Neural cell (in vitro differentiated cells): ENCODE data around the gene EEF2KMT. TPM values are rescaled to one million over a fixed set of nuclear protein-coding genes. Genes with fewer than 3 reads are reported as not detected.
"Not testable (repeated sequence)": the region's sequence is repeated elsewhere in the genome, so short reads cannot be mapped to it uniquely, and the experiment has no call there.

Experiments used
- H2AFZ ChIP-seq: fragments of 200-600, 300-800 bp; sonication (generic), shearing (Covaris generic); 2 replicates; pipeline ENCODE4 v1.6.0; 2014; ENCODE audit warnings: low read depth, mild to moderate bottlenecking, antibody characterized with exemption, low read length, moderate library complexity
- H3F3A ChIP-seq: fragments of 200-600 bp; shearing (Covaris generic); 2 replicates; pipeline ENCODE4 v1.6.1; 2016; ENCODE audit warnings: mild to moderate bottlenecking, moderate library complexity, mixed read lengths, antibody characterized with exemption, low read length; ENCODE audit not compliant: insufficient read depth, poor library complexity, severe bottlenecking
- H3K27ac ChIP-seq: fragments of 200-600, 300-800 bp; sonication (generic), shearing (Covaris generic); 2 replicates; pipeline ENCODE4 v1.5.1; 2014; ENCODE audit warnings: mild to moderate bottlenecking, low read length, moderate library complexity
- H3K27me3 ChIP-seq: fragments of 300-800, 200-600 bp; sonication (generic), shearing (Covaris generic); 2 replicates; pipeline ENCODE4 v1.6.0; 2014; ENCODE audit warnings: mild to moderate bottlenecking, low read depth, low read length, moderate library complexity; ENCODE audit not compliant: insufficient read depth
- H3K36me3 ChIP-seq: fragments of 300-800, 200-600 bp; sonication (generic), shearing (Covaris generic); 2 replicates; pipeline ENCODE4 v1.5.1; 2014; ENCODE audit warnings: mild to moderate bottlenecking, antibody characterized with exemption, low read length, moderate library complexity; ENCODE audit not compliant: insufficient read depth
- H3K4me2 ChIP-seq: fragments of 300-800, 200-600 bp; sonication (generic), shearing (Covaris generic); 2 replicates; pipeline ENCODE4 v1.6.0; 2014; ENCODE audit warnings: mild to moderate bottlenecking, low read length
- H3K4me3 ChIP-seq: fragments of 300-800, 200-600 bp; sonication (generic), shearing (Covaris generic); 2 replicates; pipeline ENCODE4 v1.5.1; 2014; ENCODE audit warnings: mild to moderate bottlenecking, low read length, moderate library complexity
- H3K79me2 ChIP-seq: fragments of 200-600 bp; shearing (Covaris generic); replicated peaks from 2 replicates; pipeline ENCODE4 v1.6.0; 2014; ENCODE audit warnings: mild to moderate bottlenecking, low read length, moderate library complexity; ENCODE audit not compliant: insufficient read depth
- H3K9ac ChIP-seq: fragments of 300-800, 200-600 bp; sonication (generic), shearing (Covaris generic); 2 replicates; pipeline ENCODE4 v1.6.1; 2016; ENCODE audit warnings: mild to moderate bottlenecking, low read length, mixed read lengths
- H3K9me2 ChIP-seq: fragments of 200-600 bp; shearing (Covaris generic); 2 replicates; pipeline ENCODE4 v1.6.1; 2016; ENCODE audit warnings: mild to moderate bottlenecking, low read length, mixed read lengths; ENCODE audit not compliant: insufficient read depth
- H3K9me3 ChIP-seq: fragments of 200-600, 300-800 bp; sonication (generic), shearing (Covaris generic); 2 replicates; pipeline ENCODE4 v1.6.1; 2016; ENCODE audit warnings: mild to moderate bottlenecking, mixed run types, low read length, moderate library complexity, mixed read lengths
- H4K20me1 ChIP-seq: fragments of 200-600 bp; shearing (Covaris generic); 2 replicates; pipeline ENCODE4 v1.6.1; 2016; ENCODE audit warnings: mild to moderate bottlenecking, mixed run types; ENCODE audit not compliant: insufficient read depth
- CTCF ChIP-seq: fragments of 450-650 bp; IDR thresholded peaks from 2 replicates; pipeline ENCODE4 v1.5.1; 2014; ENCODE audit warnings: antibody characterized with exemption, mild to moderate bottlenecking, moderate library complexity; ENCODE audit not compliant: poor library complexity, severe bottlenecking
- RAD21 ChIP-seq: fragments of 450-650 bp; conservative IDR thresholded peaks from 2 replicates; pipeline ENCODE4 v1.6.1; 2014; ENCODE audit warnings: antibody characterized with exemption, mild to moderate bottlenecking, moderate library complexity
- SMC3 ChIP-seq: fragments of 450-650 bp; conservative IDR thresholded peaks from 2 replicates; pipeline ENCODE4 v1.6.1; 2014; ENCODE audit warnings: antibody characterized with exemption, mild to moderate bottlenecking, moderate library complexity; ENCODE audit not compliant: poor library complexity
- polyA plus RNA-seq: library from polyadenylated mRNA; depleted of rRNA; stranded (reverse); fragments of >200 nt; gene quantifications from 2 replicates; pipeline ENCODE4 v1.2.3, GENCODE V29; 2014

Gene EEF2KMT
- polyA plus RNA-seq, 1 donor from 2014 or later, result 4.6 TPM

- not testable (repeated sequence) for H3K9me2 ChIP-seq, H3K4me3 ChIP-seq, H3K9me3 ChIP-seq, H4K20me1 ChIP-seq, H3K4me2 ChIP-seq, H3K36me3 ChIP-seq, H2AFZ ChIP-seq, H3F3A ChIP-seq, H3K79me2 ChIP-seq, H3K9ac ChIP-seq, H3K27ac ChIP-seq, H3K27me3 ChIP-seq
These were observed 7.6 kb downstream of the EEF2KMT start for GRCh38 chr16:5089911-5090555.

- not testable (repeated sequence) for H4K20me1 ChIP-seq, H3K27me3 ChIP-seq, H2AFZ ChIP-seq, H3K9ac ChIP-seq, H3K36me3 ChIP-seq, H3K79me2 ChIP-seq, H3K9me2 ChIP-seq, H3K9me3 ChIP-seq, H3F3A ChIP-seq, H3K4me3 ChIP-seq, H3K4me2 ChIP-seq, H3K27ac ChIP-seq
These were observed 8.7 kb downstream of the EEF2KMT start for GRCh38 chr16:5088936-5089335.

- H3K27ac ChIP-seq, H3K27me3 ChIP-seq, H3K79me2 ChIP-seq, H3K9me2 ChIP-seq, H2AFZ ChIP-seq, H3K36me3 ChIP-seq, H3K9ac ChIP-seq, H3F3A ChIP-seq, H3K4me3 ChIP-seq, H3K4me2 ChIP-seq, H4K20me1 ChIP-seq, H3K9me3 ChIP-seq: not testable (repeated sequence)
These were observed 9.4 kb downstream of the EEF2KMT start for GRCh38 chr16:5088086-5088790.

- H3K4me2 ChIP-seq, H4K20me1 ChIP-seq, H2AFZ ChIP-seq, H3K4me3 ChIP-seq, H3K79me2 ChIP-seq, H3K36me3 ChIP-seq, H3K27me3 ChIP-seq, H3K9me2 ChIP-seq, H3F3A ChIP-seq, H3K9ac ChIP-seq, H3K27ac ChIP-seq, H3K9me3 ChIP-seq: not testable (repeated sequence)
These were observed 11.9 kb downstream of the EEF2KMT start for GRCh38 chr16:5085716-5086115.

- H3K4me3 ChIP-seq, H3K79me2 ChIP-seq, H3F3A ChIP-seq, H3K27ac ChIP-seq, H3K9me2 ChIP-seq, H3K36me3 ChIP-seq, H3K9ac ChIP-seq, H2AFZ ChIP-seq, H4K20me1 ChIP-seq, H3K9me3 ChIP-seq, H3K4me2 ChIP-seq, H3K27me3 ChIP-seq: not testable (repeated sequence)
- TF ChIP-seq RAD21 (peak; percentile 48), SMC3 (peak; percentile 46), CTCF (peak; percentile 68)
These were observed 12.8 kb downstream of the EEF2KMT start for GRCh38 chr16:5084802-5085201.

- H3K9ac ChIP-seq, H4K20me1 ChIP-seq, H3K27ac ChIP-seq, H3K9me3 ChIP-seq, H3F3A ChIP-seq, H3K79me2 ChIP-seq, H3K9me2 ChIP-seq, H3K4me3 ChIP-seq, H2AFZ ChIP-seq, H3K27me3 ChIP-seq, H3K4me2 ChIP-seq, H3K36me3 ChIP-seq: not testable (repeated sequence)
These were observed 13.4 kb downstream of the EEF2KMT start for GRCh38 chr16:5084099-5084731.

GRCh38 chr16:5083646-5084045, 13.9 kb downstream of the EEF2KMT start:
- not testable (repeated sequence) for H3K27me3 ChIP-seq, H3K9me3 ChIP-seq, H3K9ac ChIP-seq, H3K79me2 ChIP-seq, H3K4me3 ChIP-seq, H3K9me2 ChIP-seq, H3K36me3 ChIP-seq, H2AFZ ChIP-seq, H4K20me1 ChIP-seq, H3K27ac ChIP-seq, H3F3A ChIP-seq, H3K4me2 ChIP-seq
